HG02678 (cell line): ENCODE data around the gene MSRB1.
"Not testable (repeated sequence)": the region's sequence is repeated elsewhere in the genome, so short reads cannot be mapped to it uniquely, and the experiment has no call there.

Experiments
- ATAC-seq: cut with Tn5 transposase; IDR thresholded peaks from one replicate; pipeline ENCODE4 v1.9.1; 2021; ENCODE audit warnings: mild to moderate bottlenecking, moderate library complexity; ENCODE audit not compliant: unreplicated experiment

MSRB1 gene

GRCh38 chr16:1941162-1942046 is 1.6 kb downstream of the MSRB1 start:
- no peak for ATAC-seq

- no peak for ATAC-seq
Observed at GRCh38 chr16:1940273-1941161, 2.5 kb downstream of the MSRB1 start.

GRCh38 chr16:1939833-1940232 is 3.2 kb downstream of the MSRB1 start:
- ATAC-seq: not testable (repeated sequence)

- no peak for ATAC-seq
Observed at GRCh38 chr16:1938910-1939309, 4.1 kb downstream of the MSRB1 start.

GRCh38 chr16:1938316-1938715 is 4.7 kb downstream of the MSRB1 start:
- ATAC-seq: no peak

- no peak for ATAC-seq
Observed at GRCh38 chr16:1936945-1937479, 6.0 kb downstream of the MSRB1 start.

GRCh38 chr16:1933097-1933661 is 9.8 kb downstream of the MSRB1 start:
- no peak for ATAC-seq

- ATAC-seq: no peak
Observed at GRCh38 chr16:1932050-1933028, 10.7 kb downstream of the MSRB1 start.

GRCh38 chr16:1930338-1930720 is 12.7 kb downstream of the MSRB1 start:
- no peak for ATAC-seq

GRCh38 chr16:1929578-1930337 is 13.2 kb downstream of the MSRB1 start:
- peak; percentile 89 for ATAC-seq

- peak; percentile 10 for ATAC-seq
Observed at GRCh38 chr16:1929105-1929504, 13.9 kb downstream of the MSRB1 start.

- ATAC-seq: no peak
Observed at GRCh38 chr16:1926271-1926670, 16.7 kb downstream of the MSRB1 start.

- no peak for ATAC-seq
Observed at GRCh38 chr16:1924095-1924494, 18.9 kb downstream of the MSRB1 start.

GRCh38 chr16:1923299-1924034 is 19.5 kb downstream of the MSRB1 start:
- ATAC-seq: no peak

GRCh38 chr16:1922357-1922756 is 20.6 kb downstream of the MSRB1 start:
- no peak for ATAC-seq

GRCh38 chr16:1920727-1921171 is 22.2 kb downstream of the MSRB1 start:
- ATAC-seq: no peak

- ATAC-seq: not testable (repeated sequence)
Observed at GRCh38 chr16:1920122-1920521, 22.9 kb downstream of the MSRB1 start.

GRCh38 chr16:1919327-1919998 is 23.5 kb downstream of the MSRB1 start:
- ATAC-seq: no peak
